Mucosa of rectum (tissue), 2 donors: ENCODE data around the gene IL20RB.
"Not testable (repeated sequence)": the region's sequence is repeated elsewhere in the genome, so short reads cannot be mapped to it uniquely, and the experiment has no call there.

Experiments used
- H3K27ac ChIP-seq, 2 donors: one replicate each; pipeline ENCODE4 v1.7.0; 2013; ENCODE audit warnings: inconsistent platforms in 2 of 2, low read depth in 2 of 2, low read length in 2 of 2
- H3K27me3 ChIP-seq, 2 donors: one replicate each; pipeline ENCODE4 v1.7.0; 2013; ENCODE audit warnings: low read length in 2 of 2; ENCODE audit not compliant: control insufficient read depth in 2 of 2, insufficient read depth in 2 of 2
- H3K36me3 ChIP-seq, 2 donors: one replicate each; pipeline ENCODE4 v1.7.0; 2013; ENCODE audit warnings: low read length in 2 of 2; ENCODE audit not compliant: control insufficient read depth in 2 of 2, insufficient read depth in 2 of 2
- H3K4me1 ChIP-seq, 2 donors: one replicate each; pipeline ENCODE4 v1.7.0; 2013; ENCODE audit warnings: low read length in 2 of 2, mild to moderate bottlenecking in 1 of 2; ENCODE audit not compliant: control insufficient read depth in 2 of 2, insufficient read depth in 2 of 2
- H3K4me3 ChIP-seq, 2 donors: one replicate each; pipeline ENCODE4 v1.7.0; 2013; ENCODE audit warnings: low read length in 2 of 2
- H3K9ac ChIP-seq, 2 donors: one replicate each; pipeline ENCODE4 v1.7.0; 2013; ENCODE audit warnings: low read length in 2 of 2, low read depth in 1 of 2, mild to moderate bottlenecking in 1 of 2
- H3K9me3 ChIP-seq, 2 donors: one replicate each; pipeline ENCODE4 v1.7.0; 2013; ENCODE audit warnings: low read length in 2 of 2; ENCODE audit not compliant: control insufficient read depth in 2 of 2
- donor health status: healthy.
- donor health status: Normal muscosa, but diverticular disease.

The IL20RB gene

DNA sequence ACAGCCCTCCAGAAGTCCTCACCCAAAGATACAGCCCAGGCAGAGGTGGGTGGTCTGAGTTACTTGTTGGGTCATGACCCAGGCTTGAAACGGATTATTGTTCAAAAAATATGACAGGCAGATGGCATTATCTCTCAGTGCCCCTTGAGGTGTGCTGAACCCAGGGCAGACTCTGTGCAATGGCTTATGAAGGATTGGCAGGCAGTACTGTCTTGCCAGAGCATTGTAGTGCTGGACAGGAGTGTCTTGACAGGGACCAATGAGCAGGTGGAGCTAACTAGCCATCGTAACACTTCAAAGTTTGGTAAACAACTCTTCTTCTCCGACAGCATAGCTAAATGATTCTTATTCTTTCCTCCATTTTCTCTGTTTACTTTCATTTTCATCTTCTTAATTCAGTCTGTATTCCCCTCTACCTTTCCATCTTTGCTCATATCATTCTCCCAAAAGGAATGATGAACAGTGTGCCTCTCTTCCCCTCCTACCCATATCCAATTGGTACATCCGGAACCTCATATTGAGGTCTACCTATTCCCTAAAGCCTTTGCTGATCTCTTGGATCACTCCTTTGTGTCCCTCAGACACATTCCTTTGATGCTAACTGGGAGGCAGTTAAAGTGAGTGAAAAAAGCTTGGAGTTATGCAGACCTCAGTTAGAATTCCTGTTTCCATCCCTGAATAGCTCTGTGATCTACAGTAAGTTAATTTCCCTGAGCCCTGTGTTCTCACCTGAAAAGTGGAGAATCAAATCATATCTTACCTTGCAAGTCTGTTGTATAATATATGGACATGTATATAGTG is 2.6 kb upstream of the IL20RB start:
- H3K4me1 ChIP-seq, result peaks cover 8 to 25% of the 10 kb centered on the region in 2 donors
- no peaks in the 10 kb centered on the region for H3K36me3 ChIP-seq
- H3K9ac ChIP-seq, result no peak overlapping the region
- H3K27me3 ChIP-seq, result no peaks in the 10 kb centered on the region
- peak overlapping the region in 1 of 2 donors; percentile 51 for H3K4me3 ChIP-seq
- peak overlapping the region; percentile 53 to 67 for H3K27ac ChIP-seq
- H3K9me3 ChIP-seq, result no peaks in the 10 kb centered on the region

DNA sequence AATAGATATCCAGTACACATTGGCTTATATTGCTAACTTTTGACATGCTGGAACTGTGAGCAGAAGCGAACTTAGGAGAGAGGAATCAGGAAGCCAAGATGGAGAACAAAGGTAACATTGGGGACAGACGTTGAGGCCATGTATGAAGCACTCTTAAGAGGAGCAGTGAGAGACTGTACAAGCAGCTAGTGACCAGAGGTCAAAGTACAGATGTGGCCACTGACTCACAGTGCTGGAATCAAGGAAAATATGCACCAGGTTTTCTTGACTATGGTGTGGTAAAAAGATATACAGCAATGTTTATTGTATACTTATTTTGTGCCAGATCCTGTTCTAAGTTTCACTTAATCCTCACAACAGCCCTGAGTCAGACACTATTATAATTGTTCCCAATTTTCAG is 2.0 kb upstream of the IL20RB start:
- Histone ChIP-seq H3K4me3 (peak overlapping the region in 1 of 2 donors; percentile 51), H3K27me3 (no peaks in the 10 kb centered on the region), H3K4me1 (peaks cover 8 to 25% of the 10 kb centered on the region in 2 donors), H3K9me3 (no peaks in the 10 kb centered on the region), H3K36me3 (no peaks in the 10 kb centered on the region), H3K27ac (peak overlapping the region; percentile 53 to 67), H3K9ac (no peak overlapping the region)

DNA sequence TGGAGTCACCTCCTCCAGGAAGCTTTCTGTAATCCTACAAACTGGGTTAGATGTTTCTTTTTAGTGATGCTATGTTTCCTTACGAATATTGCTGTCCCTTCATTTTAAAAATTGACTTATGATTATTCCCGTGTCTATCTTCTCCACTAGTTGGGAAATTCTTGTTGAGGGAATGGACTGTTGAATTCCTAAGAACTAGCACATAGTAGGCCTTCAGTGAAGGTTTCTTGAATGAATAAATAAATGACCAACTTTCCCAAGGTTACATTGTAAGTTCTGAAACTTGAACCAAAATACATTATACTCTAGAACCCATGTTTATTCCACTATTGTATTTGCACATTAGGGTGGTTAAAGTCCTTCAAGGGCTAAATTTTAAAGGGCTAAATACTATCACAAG is 812 bp upstream of the IL20RB start:
- Histone ChIP-seq H3K4me1 (peaks cover 8 to 25% of the 10 kb centered on the region in 2 donors), H3K4me3 (no peak overlapping the region), H3K9ac (no peak overlapping the region), H3K9me3 (no peaks in the 10 kb centered on the region), H3K27ac (no peak overlapping the region), H3K27me3 (no peaks in the 10 kb centered on the region), H3K36me3 (no peaks in the 10 kb centered on the region)

DNA sequence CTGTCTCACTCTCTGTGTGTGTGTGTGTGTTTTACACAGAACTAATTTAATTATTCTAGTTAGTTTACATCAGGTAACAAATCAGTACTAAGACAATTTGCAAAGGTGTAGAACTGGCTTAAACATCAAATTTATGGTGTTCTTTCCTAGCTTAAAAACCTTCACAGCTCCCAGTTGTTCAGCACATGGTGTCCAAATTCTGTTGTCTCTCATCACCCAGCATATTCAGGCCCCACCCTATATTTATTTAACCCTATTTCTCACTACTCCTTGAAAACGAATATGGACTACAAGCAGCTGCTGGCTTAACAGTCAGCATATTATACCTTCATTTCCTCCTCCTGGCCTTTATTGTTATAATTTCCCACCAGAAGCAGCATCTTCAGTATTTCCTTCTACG is 1.2 kb downstream of the IL20RB start:
- Histone ChIP-seq H3K36me3 (no peaks in the 10 kb centered on the region), H3K27me3 (no peaks in the 10 kb centered on the region), H3K27ac (no peak overlapping the region), H3K4me3 (no peak overlapping the region), H3K4me1 (peaks cover 8 to 25% of the 10 kb centered on the region in 2 donors), H3K9ac (no peak overlapping the region), H3K9me3 (no peaks in the 10 kb centered on the region)

DNA sequence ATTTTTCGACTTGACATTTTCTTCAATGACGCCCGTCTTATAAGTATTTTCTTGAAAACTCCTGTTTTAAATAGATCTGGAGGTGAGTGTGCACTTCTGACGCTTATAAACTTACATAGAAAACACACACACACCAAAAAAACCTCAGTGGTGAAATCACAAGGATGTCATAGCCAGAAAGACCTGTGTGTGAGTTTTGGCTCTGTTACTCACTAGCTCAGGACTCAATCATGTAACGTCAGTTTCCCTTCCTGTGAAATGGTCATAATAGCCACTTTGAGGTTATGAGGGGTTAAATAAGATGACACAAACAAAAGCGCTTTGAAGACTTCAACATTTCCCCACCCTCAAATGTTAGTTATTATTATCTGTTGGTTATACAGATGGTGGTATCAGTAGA is 1.8 kb downstream of the IL20RB start:
- Histone ChIP-seq H3K36me3 (no peaks in the 10 kb centered on the region), H3K9ac (no peak overlapping the region), H3K27me3 (no peaks in the 10 kb centered on the region), H3K4me3 (no peak overlapping the region), H3K27ac (no peak overlapping the region), H3K4me1 (peaks cover 8 to 20% of the 10 kb centered on the region in 2 donors), H3K9me3 (no peaks in the 10 kb centered on the region)

DNA sequence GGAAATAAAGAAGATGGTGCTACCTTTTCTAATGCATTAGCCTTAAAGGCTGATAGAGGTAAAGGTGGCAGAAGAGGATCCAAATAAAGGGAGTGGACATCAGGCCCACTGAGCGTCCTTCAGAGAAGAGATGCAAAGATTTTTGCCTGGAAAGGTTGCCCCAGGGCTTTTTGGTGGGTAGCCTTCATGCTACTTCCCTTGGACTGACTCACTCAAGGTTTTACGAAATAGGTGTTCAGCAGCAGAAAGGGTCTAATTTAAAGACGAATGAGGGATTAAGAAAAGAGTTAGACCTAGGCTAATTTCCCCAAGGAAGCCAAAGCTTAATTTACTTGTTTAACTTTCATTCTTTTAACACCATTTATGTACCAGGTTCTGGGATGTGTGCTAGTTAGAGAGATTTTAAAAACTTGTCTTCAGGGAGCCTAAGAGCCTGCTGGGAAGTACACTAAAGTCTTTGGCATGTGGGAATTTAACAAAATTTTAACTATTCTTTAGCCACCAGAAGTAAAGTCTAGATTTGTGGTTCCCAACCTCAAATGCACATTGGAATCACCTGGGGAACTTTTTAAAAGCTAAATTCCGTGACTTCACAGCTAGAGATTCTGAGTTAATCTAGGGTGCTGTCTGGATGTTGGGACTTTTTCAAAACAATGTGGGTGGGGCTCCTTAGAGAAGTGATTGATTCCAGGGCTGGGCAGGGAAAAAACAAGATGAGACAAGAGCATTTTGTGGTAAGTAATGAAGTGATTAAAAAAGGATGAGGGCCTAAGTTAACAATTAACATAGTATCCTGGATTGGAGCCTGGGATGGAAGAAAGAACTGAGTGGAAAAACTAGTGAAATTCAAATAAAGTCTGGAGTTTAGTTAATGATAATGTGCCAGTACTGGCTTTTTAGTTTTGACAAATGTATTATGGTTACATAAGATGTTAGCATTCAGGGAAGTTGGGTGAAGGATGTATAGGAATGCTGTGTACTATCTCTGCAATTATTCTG is 3.4 kb downstream of the IL20RB start:
- Histone ChIP-seq H3K27me3 (no peaks in the 10 kb centered on the region), H3K4me3 (no peak overlapping the region), H3K4me1 (peaks cover 4 to 6% of the 10 kb centered on the region in 2 donors), H3K36me3 (no peaks in the 10 kb centered on the region), H3K9me3 (no peaks in the 10 kb centered on the region), H3K9ac (no peak overlapping the region), H3K27ac (no peak overlapping the region)

DNA sequence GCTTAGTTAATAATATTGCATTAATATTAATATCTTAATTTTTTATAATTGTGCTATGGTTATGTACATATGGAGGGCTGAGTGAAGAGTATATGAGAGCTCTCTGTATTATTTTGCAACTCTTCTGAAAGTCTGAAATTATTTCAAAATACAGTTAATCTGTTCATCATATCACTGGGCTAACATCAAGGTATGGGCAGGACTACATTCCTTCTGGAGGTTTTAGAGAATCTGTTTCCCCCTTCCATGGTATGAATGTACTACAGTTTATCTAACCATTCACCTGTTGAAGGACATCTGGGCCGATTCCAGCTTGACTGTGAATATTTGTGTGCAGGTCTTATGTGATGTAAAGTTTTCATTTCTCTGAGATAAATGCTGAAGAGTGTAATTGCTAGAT is 5.1 kb downstream of the IL20RB start:
- H3K4me1 ChIP-seq, result no peaks in the 10 kb centered on the region
- no peaks in the 10 kb centered on the region for H3K27me3 ChIP-seq
- no peaks in the 10 kb centered on the region for H3K36me3 ChIP-seq
- no peak overlapping the region for H3K4me3 ChIP-seq
- H3K27ac ChIP-seq, result no peak overlapping the region
- no peak overlapping the region for H3K9ac ChIP-seq
- H3K9me3 ChIP-seq, result no peaks in the 10 kb centered on the region

DNA sequence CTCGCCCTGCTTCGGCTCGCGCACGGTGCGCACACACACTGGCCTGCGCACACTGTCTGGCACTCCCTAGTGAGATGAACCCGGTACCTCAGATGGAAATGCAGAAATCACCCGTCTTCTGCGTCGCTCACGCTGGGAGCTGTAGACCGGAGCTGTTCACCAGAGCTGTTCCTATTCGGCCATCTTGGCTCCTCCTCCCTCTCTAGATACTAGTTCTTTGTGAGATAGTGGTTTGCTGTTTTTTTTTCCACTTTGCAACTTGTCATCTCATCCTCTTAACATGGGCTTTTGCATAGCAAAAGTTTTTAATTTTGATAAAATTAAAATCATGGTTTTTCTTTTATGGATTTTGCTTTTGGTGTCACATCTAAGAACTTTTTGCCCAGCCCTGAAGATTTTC is 11.8 kb downstream of the IL20RB start:
- H3K27me3 ChIP-seq, H3K4me1 ChIP-seq, H3K27ac ChIP-seq, H3K4me3 ChIP-seq, H3K36me3 ChIP-seq, H3K9me3 ChIP-seq, H3K9ac ChIP-seq: not testable (repeated sequence)

DNA sequence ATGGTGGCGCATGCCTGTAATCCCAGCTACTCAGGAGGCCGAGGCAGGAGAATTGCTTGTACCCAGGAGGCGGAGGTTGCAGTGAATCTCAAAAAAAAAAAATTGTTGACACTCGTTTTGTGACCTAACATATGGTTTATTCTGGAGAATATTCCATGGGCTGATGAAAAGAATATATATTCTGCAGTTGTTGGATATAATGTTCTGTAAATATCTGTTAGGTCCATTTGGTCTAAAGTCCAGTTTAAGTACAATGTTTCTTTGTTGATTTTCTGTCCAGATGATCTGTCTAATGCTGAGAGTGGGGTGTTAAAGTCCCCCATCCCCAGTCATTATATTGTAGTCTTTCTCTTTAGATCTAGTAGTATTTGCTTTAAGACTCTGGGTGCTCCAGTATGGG is 15.6 kb downstream of the IL20RB start:
- H3K9me3 ChIP-seq, result no peaks in the 10 kb centered on the region
- H3K36me3 ChIP-seq, result no peaks in the 10 kb centered on the region
- H3K4me1 ChIP-seq, result no peaks in the 10 kb centered on the region
- H3K27ac ChIP-seq, result no peak overlapping the region
- H3K27me3 ChIP-seq, result no peaks in the 10 kb centered on the region
- H3K9ac ChIP-seq, result no peak overlapping the region
- H3K4me3 ChIP-seq, result no peak overlapping the region

- Histone ChIP-seq H3K27me3 (no peaks in the 10 kb centered on the region), H3K4me3 (no peak overlapping the region), H3K4me1 (no peaks in the 10 kb centered on the region), H3K9ac (no peak overlapping the region), H3K36me3 (no peaks in the 10 kb centered on the region), H3K9me3 (no peaks in the 10 kb centered on the region), H3K27ac (no peak overlapping the region)
These were observed 16.9 kb downstream of the IL20RB start for GRCh38 chr3:136974670-136975069.
